ENCODE measurements around the gene SPX. TPM values are rescaled to one million over a fixed set of nuclear protein-coding genes. Genes with fewer than 3 reads are reported as not detected.

The SPX gene
- total RNA-seq, 4 donors from 2014 or later: 3.6 to 51.7 (median 10.7) TPM

GRCh38 chr12:21538061-21538653, 12.1 kb downstream of the SPX start:
- no peak for TF ChIP-seq CTCF (IDR thresholded peaks at IDR 0.05; ENCODE audit: low read depth)

- no peak for TF ChIP-seq CTCF (IDR thresholded peaks at IDR 0.05; ENCODE audit: low read depth)
These were observed 13.7 kb downstream of the SPX start for GRCh38 chr12:21539797-21540196.

GRCh38 chr12:21541773-21542172, 15.7 kb downstream of the SPX start:
- no peak for TF ChIP-seq CTCF (IDR thresholded peaks at IDR 0.05; ENCODE audit: low read depth)

GRCh38 chr12:21542403-21542802, 16.3 kb downstream of the SPX start:
- no peak for TF ChIP-seq CTCF (IDR thresholded peaks at IDR 0.05; ENCODE audit: low read depth)

- TF ChIP-seq CTCF (IDR thresholded peaks at IDR 0.05; ENCODE audit: low read depth): no peak
These were observed 17.1 kb downstream of the SPX start for GRCh38 chr12:21543151-21543550.

GRCh38 chr12:21545557-21545956, 19.5 kb downstream of the SPX start:
- TF ChIP-seq CTCF (IDR thresholded peaks at IDR 0.05; ENCODE audit: low read depth): no peak

GRCh38 chr12:21546716-21547115, 20.6 kb downstream of the SPX start:
- TF ChIP-seq CTCF (IDR thresholded peaks at IDR 0.05; ENCODE audit: low read depth): no peak
